ENCODE data around the gene ELFN2.

GRCh38 chr22:37334859-37335805 lies 92.1 kb downstream of the ELFN2 start:
- TF ChIP-seq CTCF (IDR thresholded peaks at IDR 0.05) (no peak), POLR2A (IDR thresholded peaks at IDR 0.05) (no peak), POLR2AphosphoS5 (IDR thresholded peaks at IDR 0.05) (no peak), EP300 (IDR thresholded peaks at IDR 0.05) (no peak)

All from stomach (tissue), 4 donors.